MM.1S (cell line): ENCODE measurements around the gene IL12RB1.

ENCODE experiments used
- DNase-seq: peaks from one replicate; pipeline ENCODE4 v3.0.0-alpha.2; 2015
- H2AFZ ChIP-seq: fragments of 300-600 bp; sonication (generic); 2 replicates; pipeline ENCODE4 v1.6.0; 2016; ENCODE audit warnings: antibody characterized with exemption, low read length
- H3F3A ChIP-seq: fragments of 300-600 bp; sonication (generic); 2 replicates; pipeline ENCODE4 v1.6.1; 2016; ENCODE audit warnings: mild to moderate bottlenecking, antibody characterized with exemption, low read length, moderate library complexity, mixed read lengths; ENCODE audit not compliant: insufficient read depth
- H3K27ac ChIP-seq: fragments of 300-600 bp; sonication (generic); 2 replicates; pipeline ENCODE4 v1.5.1; 2016; ENCODE audit warnings: mild to moderate bottlenecking, low read length
- H3K27me3 ChIP-seq: fragments of 300-600 bp; sonication (generic); replicated peaks from 2 replicates; pipeline ENCODE4 v1.6.0; 2016; ENCODE audit warnings: low read length; ENCODE audit not compliant: insufficient read depth
- H3K36me3 ChIP-seq: fragments of 300-600 bp; sonication (generic); replicated peaks from 2 replicates; pipeline ENCODE4 v1.6.1; 2016; ENCODE audit warnings: mild to moderate bottlenecking, low read length, mixed read lengths; ENCODE audit not compliant: insufficient read depth
- H3K4me1 ChIP-seq: fragments of 300-600 bp; sonication (generic); 2 replicates; pipeline ENCODE4 v1.6.1; 2016; ENCODE audit warnings: low read length, mixed read lengths
- H3K4me2 ChIP-seq: fragments of 300-600 bp; sonication (generic); 2 replicates; pipeline ENCODE4 v1.6.0; 2016; ENCODE audit warnings: low read depth, low read length
- H3K4me3 ChIP-seq: fragments of 300-600 bp; sonication (generic); 2 replicates; pipeline ENCODE4 v1.5.1; 2016; ENCODE audit warnings: low read length, mixed read lengths
- H3K79me2 ChIP-seq: fragments of 300-600 bp; sonication (generic); 2 replicates; pipeline ENCODE4 v1.6.1; 2016; ENCODE audit warnings: mixed run types, low read length, mixed read lengths
- H3K9ac ChIP-seq: fragments of 300-600 bp; sonication (generic); 2 replicates; pipeline ENCODE4 v1.6.1; 2016; ENCODE audit warnings: low read length, mixed read lengths
- H3K9me2 ChIP-seq: fragments of 300-600 bp; sonication (generic); replicated peaks from 2 replicates; pipeline ENCODE4 v1.6.1; 2016; ENCODE audit warnings: mild to moderate bottlenecking, low read length, mixed read lengths; ENCODE audit not compliant: insufficient read depth
- H3K9me3 ChIP-seq: fragments of 300-600 bp; sonication (generic); replicated peaks from 2 replicates; pipeline ENCODE4 v1.6.1; 2016; ENCODE audit warnings: mild to moderate bottlenecking, low read length, mixed read lengths; ENCODE audit not compliant: insufficient read depth
- H4K20me1 ChIP-seq: fragments of 300-600 bp; sonication (generic); 2 replicates; pipeline ENCODE4 v1.6.1; 2016; ENCODE audit warnings: mild to moderate bottlenecking, low read length, moderate library complexity, mixed read lengths; ENCODE audit not compliant: insufficient read depth
- EZH2 ChIP-seq: fragments of 300-600 bp; sonication (generic); optimal IDR thresholded peaks from 2 replicates; pipeline ENCODE3; 2017; ENCODE audit warnings: low read depth, mild to moderate bottlenecking, antibody characterized with exemption, low read length, mixed read lengths
- EZH2phosphoT487 ChIP-seq: fragments of 300-600 bp; sonication (generic); IDR thresholded peaks from 2 replicates; pipeline ENCODE4 v1.6.1; 2018; ENCODE audit warnings: antibody characterized with exemption, low read length
- TF ChIP-seq, protein P1 (sequence below): fragments of 300-600 bp; sonication (generic); IDR thresholded peaks from 2 replicates; pipeline ENCODE4 v1.5.1; 2016; ENCODE audit warnings: antibody characterized with exemption, low read length, mixed read lengths

Gene IL12RB1

DNA sequence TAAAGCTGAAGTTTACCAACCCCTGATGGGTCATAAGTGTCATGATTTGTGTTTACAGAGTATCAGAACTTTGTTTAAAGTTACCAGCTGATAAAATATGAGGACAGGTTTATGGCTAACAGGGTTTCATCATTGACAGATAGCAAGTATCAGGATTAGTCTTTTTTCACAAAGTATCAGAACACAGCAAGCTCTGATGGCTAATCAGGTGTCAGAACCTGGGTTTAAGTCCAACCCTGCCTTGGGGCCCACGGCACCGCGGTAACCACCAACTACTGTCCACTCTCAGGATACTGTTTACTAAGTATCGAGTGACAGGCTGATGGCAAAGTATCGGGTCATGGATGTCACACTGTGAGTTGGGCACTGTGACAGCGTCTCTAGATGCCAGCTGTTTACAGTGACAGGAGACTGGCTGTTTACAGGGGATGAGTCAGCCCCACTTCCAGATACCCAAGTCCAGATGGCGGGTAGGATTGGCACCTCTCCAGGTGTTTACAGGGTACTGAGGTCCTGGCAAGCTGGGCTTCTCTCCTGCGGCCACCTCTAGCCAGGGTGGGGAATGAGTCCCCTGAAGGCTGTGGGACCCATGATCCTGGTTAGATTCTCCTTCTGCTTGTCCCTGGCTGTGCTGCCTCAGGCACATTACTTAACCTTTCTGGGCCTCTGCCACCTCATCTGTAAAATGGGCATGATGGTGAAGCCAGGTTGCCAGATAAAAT lies 57.0 kb downstream of the IL12RB1 start:
- TF ChIP-seq EZH2phosphoT487, result no peak
- TF ChIP-seq, protein P1, sequence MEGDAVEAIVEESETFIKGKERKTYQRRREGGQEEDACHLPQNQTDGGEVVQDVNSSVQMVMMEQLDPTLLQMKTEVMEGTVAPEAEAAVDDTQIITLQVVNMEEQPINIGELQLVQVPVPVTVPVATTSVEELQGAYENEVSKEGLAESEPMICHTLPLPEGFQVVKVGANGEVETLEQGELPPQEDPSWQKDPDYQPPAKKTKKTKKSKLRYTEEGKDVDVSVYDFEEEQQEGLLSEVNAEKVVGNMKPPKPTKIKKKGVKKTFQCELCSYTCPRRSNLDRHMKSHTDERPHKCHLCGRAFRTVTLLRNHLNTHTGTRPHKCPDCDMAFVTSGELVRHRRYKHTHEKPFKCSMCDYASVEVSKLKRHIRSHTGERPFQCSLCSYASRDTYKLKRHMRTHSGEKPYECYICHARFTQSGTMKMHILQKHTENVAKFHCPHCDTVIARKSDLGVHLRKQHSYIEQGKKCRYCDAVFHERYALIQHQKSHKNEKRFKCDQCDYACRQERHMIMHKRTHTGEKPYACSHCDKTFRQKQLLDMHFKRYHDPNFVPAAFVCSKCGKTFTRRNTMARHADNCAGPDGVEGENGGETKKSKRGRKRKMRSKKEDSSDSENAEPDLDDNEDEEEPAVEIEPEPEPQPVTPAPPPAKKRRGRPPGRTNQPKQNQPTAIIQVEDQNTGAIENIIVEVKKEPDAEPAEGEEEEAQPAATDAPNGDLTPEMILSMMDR, result no peak
- no peak for TF ChIP-seq EZH2
- Histone ChIP-seq H3K36me3 (no peaks in the 10 kb centered on the region), H2AFZ (no peak overlapping the region), H3K4me2 (no peak overlapping the region), H3K4me3 (no peak overlapping the region), H3K27ac (no peak overlapping the region), H3K79me2 (no peaks in the 10 kb centered on the region), H3F3A (no peaks in the 10 kb centered on the region), H3K9me3 (no peaks in the 10 kb centered on the region), H3K27me3 (peaks cover 69% of the 10 kb centered on the region), H3K9ac (no peak overlapping the region), H4K20me1 (no peaks in the 10 kb centered on the region), H3K9me2 (no peaks in the 10 kb centered on the region), H3K4me1 (no peaks in the 10 kb centered on the region)
- DNase-seq, result no peak

DNA sequence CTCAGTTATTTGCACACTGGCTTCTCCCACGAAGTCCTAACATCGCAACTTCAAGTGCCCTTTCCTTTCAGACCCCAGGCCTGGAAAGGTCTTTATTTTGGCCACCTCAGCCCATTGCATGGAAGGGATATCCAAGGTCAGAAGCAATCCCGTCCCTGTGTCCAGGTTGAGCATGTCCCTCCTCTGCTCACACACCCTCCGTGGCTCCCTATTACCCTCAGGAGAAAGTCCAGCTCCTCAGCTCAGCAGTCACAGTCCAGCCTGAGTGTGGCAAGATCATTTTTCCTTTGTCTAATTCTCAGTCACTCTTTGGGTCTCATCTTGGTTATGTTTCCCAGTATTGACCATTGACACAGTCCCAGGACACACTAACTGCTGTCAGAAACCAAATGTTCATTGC lies 59.6 kb downstream of the IL12RB1 start:
- Histone ChIP-seq H3K4me1 (0 out of 2 replicates have a peak, but pooled peaks cover 4% of the 10 kb centered on the region), H3F3A (no peaks in the 10 kb centered on the region), H3K36me3 (no peaks in the 10 kb centered on the region), H3K9ac (no peak overlapping the region), H2AFZ (no peak overlapping the region), H3K27me3 (peaks cover 66% of the 10 kb centered on the region), H3K27ac (no peak overlapping the region), H3K4me2 (no peak overlapping the region), H3K4me3 (no peak overlapping the region), H3K9me2 (no peaks in the 10 kb centered on the region), H3K9me3 (no peaks in the 10 kb centered on the region), H3K79me2 (no peaks in the 10 kb centered on the region), H4K20me1 (no peaks in the 10 kb centered on the region)
- TF ChIP-seq, protein P1, result no peak
- TF ChIP-seq EZH2, result no peak
- TF ChIP-seq EZH2phosphoT487, result no peak
- no peak for DNase-seq

DNA sequence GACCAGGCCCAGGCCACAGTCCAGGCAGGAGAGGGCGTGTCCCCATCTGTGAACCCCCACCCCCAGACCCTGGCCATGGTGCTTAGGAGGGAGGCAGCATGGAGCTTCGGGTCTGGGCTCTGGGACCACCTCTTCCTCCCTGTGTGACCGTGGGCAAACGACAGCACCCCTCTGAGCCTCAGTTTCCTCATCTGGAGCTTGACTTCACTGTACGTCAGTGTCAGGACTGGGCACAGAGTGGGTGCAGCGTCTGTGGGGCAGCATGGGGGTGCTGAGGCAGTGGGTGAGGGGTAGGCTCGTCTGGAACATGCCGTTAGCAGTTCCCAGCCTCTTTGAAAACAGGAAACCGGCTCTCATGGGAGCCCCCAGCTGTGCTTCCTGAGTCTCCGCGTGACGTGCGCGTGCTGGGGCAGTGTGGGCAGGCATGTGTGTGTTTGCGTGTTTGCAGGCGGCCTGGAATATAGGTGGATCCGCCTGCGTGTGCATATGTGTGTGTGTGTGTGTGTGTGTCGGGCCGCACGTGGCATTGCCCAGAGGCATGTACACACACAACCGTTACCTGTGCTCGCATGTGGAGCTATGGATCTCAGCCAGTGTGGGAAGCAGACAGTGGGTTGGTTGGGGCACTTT lies 63.0 kb downstream of the IL12RB1 start:
- Histone ChIP-seq H3K79me2 (no peaks in the 10 kb centered on the region), H3F3A (no peaks in the 10 kb centered on the region), H4K20me1 (no peaks in the 10 kb centered on the region), H3K4me1 (peaks cover 4% of the 10 kb centered on the region; the same call in 1 of the 2 replicates), H3K4me3 (no peak overlapping the region), H3K27me3 (peaks cover 50% of the 10 kb centered on the region), H2AFZ (no peak overlapping the region), H3K9me2 (no peaks in the 10 kb centered on the region), H3K9me3 (no peaks in the 10 kb centered on the region), H3K27ac (no peak overlapping the region), H3K9ac (no peak overlapping the region), H3K4me2 (no peak overlapping the region), H3K36me3 (no peaks in the 10 kb centered on the region)
- no peak for DNase-seq
- TF ChIP-seq EZH2 (no peak), EZH2phosphoT487 (no peak)
- TF ChIP-seq, protein P1, result no peak
